ENCODE measurements around the gene MAT1A. TPM values are rescaled to one million over a fixed set of nuclear protein-coding genes. Genes with fewer than 3 reads are reported as not detected.
A peak's percentile ranks its signal among the peaks of the same experiment; 100 is the strongest.

MAT1A gene
- total and polyA plus RNA-seq, 2 of the 13 experiments (the other 11 are each of a cell fraction or from before 2014, with no cell fraction given), result 57.1 to 76.9 TPM

DNA sequence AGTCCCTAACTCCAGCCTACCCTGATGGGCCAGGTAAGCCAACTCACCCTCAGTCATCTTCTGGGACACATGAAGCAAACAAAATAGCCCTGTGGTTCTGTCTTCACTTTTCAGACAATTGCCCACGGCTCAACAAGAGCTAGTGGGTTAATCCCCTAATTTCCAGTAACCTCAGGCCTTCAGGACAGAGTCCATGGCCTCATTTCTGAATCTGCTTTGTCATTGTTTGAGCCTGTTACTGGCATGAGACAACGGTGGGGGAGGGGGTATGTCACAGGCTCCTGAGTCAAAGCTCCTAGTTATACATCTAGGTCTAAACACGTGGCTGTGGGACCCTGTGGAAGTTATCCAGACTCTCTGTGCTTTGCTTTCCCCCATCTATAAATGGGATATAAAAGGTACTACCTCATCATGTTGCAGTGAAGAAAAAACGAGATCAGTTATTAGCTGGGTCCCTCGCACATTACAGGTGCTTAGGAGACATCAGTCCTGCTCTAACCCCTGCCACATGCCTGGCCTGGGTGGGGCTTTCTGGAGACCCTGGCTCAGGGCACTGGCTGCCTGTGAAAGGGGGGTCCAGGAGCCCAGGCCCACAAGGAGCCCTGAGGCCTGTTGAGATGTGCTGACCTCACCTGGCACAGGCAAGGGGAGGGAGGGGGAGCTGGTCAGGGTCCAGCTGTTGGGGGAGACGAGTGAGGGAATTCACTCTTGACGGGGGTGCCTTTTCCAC lies 16.5 kb downstream of the MAT1A start (continued):
- TF ChIP-seq ELK4 (CRISPR knock-in tag; IDR thresholded peaks at IDR 0.05; ENCODE audit: borderline replicate concordance) (no peak), ZNF687 (CRISPR knock-in tag; IDR thresholded peaks at IDR 0.05) (peak; percentile 85), RBFOX2 (IDR thresholded peaks at IDR 0.05; ENCODE audit: low read depth, low read length) (no peak), ZNF639 (CRISPR knock-in tag; conservative IDR thresholded peaks at IDR 0.05) (no peak), ZNF672 (CRISPR knock-in tag; IDR thresholded peaks at IDR 0.05) (no peak), ZBTB7A (CRISPR knock-in tag; IDR thresholded peaks at IDR 0.05) (no peak), NR1H2 (CRISPR knock-in tag; IDR thresholded peaks at IDR 0.05; ENCODE audit: borderline replicate concordance, low read depth) (no peak), ISL2 (CRISPR knock-in tag; IDR thresholded peaks at IDR 0.05) (peak; percentile 69)
- TF ChIP-seq, protein P1, sequence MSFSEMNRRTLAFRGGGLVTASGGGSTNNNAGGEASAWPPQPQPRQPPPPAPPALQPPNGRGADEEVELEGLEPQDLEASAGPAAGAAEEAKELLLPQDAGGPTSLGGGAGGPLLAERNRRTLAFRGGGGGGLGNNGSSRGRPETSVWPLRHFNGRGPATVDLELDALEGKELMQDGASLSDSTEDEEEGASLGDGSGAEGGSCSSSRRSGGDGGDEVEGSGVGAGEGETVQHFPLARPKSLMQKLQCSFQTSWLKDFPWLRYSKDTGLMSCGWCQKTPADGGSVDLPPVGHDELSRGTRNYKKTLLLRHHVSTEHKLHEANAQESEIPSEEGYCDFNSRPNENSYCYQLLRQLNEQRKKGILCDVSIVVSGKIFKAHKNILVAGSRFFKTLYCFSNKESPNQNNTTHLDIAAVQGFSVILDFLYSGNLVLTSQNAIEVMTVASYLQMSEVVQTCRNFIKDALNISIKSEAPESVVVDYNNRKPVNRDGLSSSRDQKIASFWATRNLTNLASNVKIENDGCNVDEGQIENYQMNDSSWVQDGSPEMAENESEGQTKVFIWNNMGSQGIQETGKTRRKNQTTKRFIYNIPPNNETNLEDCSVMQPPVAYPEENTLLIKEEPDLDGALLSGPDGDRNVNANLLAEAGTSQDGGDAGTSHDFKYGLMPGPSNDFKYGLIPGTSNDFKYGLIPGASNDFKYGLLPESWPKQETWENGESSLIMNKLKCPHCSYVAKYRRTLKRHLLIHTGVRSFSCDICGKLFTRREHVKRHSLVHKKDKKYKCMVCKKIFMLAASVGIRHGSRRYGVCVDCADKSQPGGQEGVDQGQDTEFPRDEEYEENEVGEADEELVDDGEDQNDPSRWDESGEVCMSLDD (CRISPR knock-in tag; IDR thresholded peaks at IDR 0.05; ENCODE audit: borderline replicate concordance), result no peak
- TF ChIP-seq, protein P2, sequence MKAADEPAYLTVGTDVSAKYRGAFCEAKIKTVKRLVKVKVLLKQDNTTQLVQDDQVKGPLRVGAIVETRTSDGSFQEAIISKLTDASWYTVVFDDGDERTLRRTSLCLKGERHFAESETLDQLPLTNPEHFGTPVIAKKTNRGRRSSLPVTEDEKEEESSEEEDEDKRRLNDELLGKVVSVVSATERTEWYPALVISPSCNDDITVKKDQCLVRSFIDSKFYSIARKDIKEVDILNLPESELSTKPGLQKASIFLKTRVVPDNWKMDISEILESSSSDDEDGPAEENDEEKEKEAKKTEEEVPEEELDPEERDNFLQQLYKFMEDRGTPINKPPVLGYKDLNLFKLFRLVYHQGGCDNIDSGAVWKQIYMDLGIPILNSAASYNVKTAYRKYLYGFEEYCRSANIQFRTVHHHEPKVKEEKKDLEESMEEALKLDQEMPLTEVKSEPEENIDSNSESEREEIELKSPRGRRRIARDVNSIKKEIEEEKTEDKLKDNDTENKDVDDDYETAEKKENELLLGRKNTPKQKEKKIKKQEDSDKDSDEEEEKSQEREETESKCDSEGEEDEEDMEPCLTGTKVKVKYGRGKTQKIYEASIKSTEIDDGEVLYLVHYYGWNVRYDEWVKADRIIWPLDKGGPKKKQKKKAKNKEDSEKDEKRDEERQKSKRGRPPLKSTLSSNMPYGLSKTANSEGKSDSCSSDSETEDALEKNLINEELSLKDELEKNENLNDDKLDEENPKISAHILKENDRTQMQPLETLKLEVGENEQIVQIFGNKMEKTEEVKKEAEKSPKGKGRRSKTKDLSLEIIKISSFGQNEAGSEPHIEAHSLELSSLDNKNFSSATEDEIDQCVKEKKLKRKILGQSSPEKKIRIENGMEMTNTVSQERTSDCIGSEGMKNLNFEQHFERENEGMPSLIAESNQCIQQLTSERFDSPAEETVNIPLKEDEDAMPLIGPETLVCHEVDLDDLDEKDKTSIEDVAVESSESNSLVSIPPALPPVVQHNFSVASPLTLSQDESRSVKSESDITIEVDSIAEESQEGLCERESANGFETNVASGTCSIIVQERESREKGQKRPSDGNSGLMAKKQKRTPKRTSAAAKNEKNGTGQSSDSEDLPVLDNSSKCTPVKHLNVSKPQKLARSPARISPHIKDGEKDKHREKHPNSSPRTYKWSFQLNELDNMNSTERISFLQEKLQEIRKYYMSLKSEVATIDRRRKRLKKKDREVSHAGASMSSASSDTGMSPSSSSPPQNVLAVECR (CRISPR knock-in tag; IDR thresholded peaks at IDR 0.05; ENCODE audit: borderline replicate concordance), result peak; percentile 66; the same call in 1 of the 2 replicates
- TF ChIP-seq, protein P3, sequence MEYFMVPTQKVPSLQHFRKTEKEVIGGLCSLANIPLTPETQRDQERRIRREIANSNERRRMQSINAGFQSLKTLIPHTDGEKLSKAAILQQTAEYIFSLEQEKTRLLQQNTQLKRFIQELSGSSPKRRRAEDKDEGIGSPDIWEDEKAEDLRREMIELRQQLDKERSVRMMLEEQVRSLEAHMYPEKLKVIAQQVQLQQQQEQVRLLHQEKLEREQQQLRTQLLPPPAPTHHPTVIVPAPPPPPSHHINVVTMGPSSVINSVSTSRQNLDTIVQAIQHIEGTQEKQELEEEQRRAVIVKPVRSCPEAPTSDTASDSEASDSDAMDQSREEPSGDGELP (IDR thresholded peaks at IDR 0.05; ENCODE audit: borderline replicate concordance, low read depth), result 0 out of 2 replicates have a peak, but pooled peaks have one; percentile 32
- TF ChIP-seq, protein P4, sequence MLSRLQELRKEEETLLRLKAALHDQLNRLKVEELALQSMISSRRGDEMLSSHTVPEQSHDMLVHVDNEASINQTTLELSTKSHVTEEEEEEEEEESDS (CRISPR knock-in tag; IDR thresholded peaks at IDR 0.05; ENCODE audit: borderline replicate concordance), result no peak

Measured in HepG2 (cell line).